Fibroblast of lung (primary cell): Measurements from ENCODE around the gene CNTN1. TPM values are rescaled to one million over a fixed set of nuclear protein-coding genes. Genes with fewer than 3 reads are reported as not detected.

ENCODE experiments used
- DNase-seq, 2 donors: peaks; one replicate each; pipeline versions ENCODE4 v3.0.0 to v3.0.0-alpha.2; 2010; ENCODE audit warnings: low read depth in 2 of 2
- H2AFZ ChIP-seq: 2 replicates; pipeline ENCODE4 v1.5.1; 2012; ENCODE audit warnings: low read length, control low read depth, inconsistent platforms
- H3K27ac ChIP-seq: 2 replicates; pipeline ENCODE4 v1.5.1; 2011; ENCODE audit warnings: low read length, control low read depth; ENCODE audit not compliant: insufficient read depth
- H3K27me3 ChIP-seq: 2 replicates; pipeline ENCODE4 v1.5.1; 2011; ENCODE audit warnings: mild to moderate bottlenecking, low read length; ENCODE audit not compliant: control insufficient read depth, insufficient read depth
- H3K36me3 ChIP-seq: 2 replicates; pipeline ENCODE4 v1.5.1; 2011; ENCODE audit warnings: low read length; ENCODE audit not compliant: control insufficient read depth, insufficient read depth
- H3K4me1 ChIP-seq: 2 replicates; pipeline ENCODE4 v1.5.1; 2011; ENCODE audit warnings: low read length; ENCODE audit not compliant: control insufficient read depth, insufficient read depth; ENCODE audit errors: extremely low read depth
- H3K4me2 ChIP-seq: 2 replicates; pipeline ENCODE4 v1.5.1; 2011; ENCODE audit warnings: low read length, control low read depth; ENCODE audit not compliant: insufficient read depth; ENCODE audit errors: extremely low read depth
- H3K4me3 ChIP-seq, 4 experiments: fragments of 200-600 bp in 1 of 4; sonication (generic) in 1 of 4; replicated peaks in 1 of 4; 2 replicates each; pipeline ENCODE4 v1.5.1; 2011 to 2016; ENCODE audit warnings: low read length in 4 of 4, low read depth in 3 of 4, mild to moderate bottlenecking in 3 of 4, control low read depth in 2 of 4, inconsistent platforms in 1 of 4, mixed read lengths in 1 of 4; ENCODE audit not compliant: insufficient read depth in 1 of 4; ENCODE audit errors: control extremely low read depth in 1 of 4
- H3K79me2 ChIP-seq: 2 replicates; pipeline ENCODE4 v1.5.1; 2012; ENCODE audit warnings: mild to moderate bottlenecking, low read length, inconsistent platforms; ENCODE audit not compliant: control insufficient read depth, insufficient read depth
- H3K9ac ChIP-seq: 2 replicates; pipeline ENCODE4 v1.5.1; 2011; ENCODE audit warnings: mild to moderate bottlenecking, low read length, control low read depth; ENCODE audit not compliant: insufficient read depth
- H3K9me3 ChIP-seq: 2 replicates; pipeline ENCODE4 v1.5.1; 2012; ENCODE audit warnings: low read depth, low read length; ENCODE audit not compliant: control insufficient read depth, insufficient read depth
- H4K20me1 ChIP-seq: 2 replicates; pipeline ENCODE4 v1.5.1; 2011; ENCODE audit warnings: low read length; ENCODE audit not compliant: control insufficient read depth, insufficient read depth; ENCODE audit errors: extremely low read depth
- EZH2 ChIP-seq: IDR thresholded peaks from 2 replicates; pipeline ENCODE4 v1.5.1; 2012; ENCODE audit warnings: low read length, control low read depth, mild to moderate bottlenecking; ENCODE audit errors: missing control alignments
- polyA plus RNA-seq, 2 donors: library from polyadenylated mRNA; depleted of rRNA in 1 of 2; stranded (reverse) in 1 of 2; unstranded in 1 of 2; fragments of >200 nt; gene quantifications; 2 replicates each; pipeline ENCODE4 v1.2.1, GENCODE V29; 2011 to 2012; ENCODE audit warnings: missing spikeins in 1 of 2
- total RNA-seq: library from RNA; depleted of rRNA; stranded (reverse); fragments of >200 nt; gene quantifications from 2 replicates; pipeline ENCODE4 v1.2.1, GENCODE V29; 2014
- TF ChIP-seq, protein P1 (sequence below), 2 donors: IDR thresholded peaks in 1 of 2; conservative IDR thresholded peaks in 1 of 2; 1 replicate in 1 of 2; 2 replicates in 1 of 2; pipeline ENCODE4 v1.5.1; 2011 to 2012; ENCODE audit warnings: low read length in 2 of 2, control low read depth in 1 of 2, inconsistent platforms in 1 of 2, low read depth in 1 of 2, mild to moderate bottlenecking in 1 of 2

The CNTN1 gene
- total and polyA plus RNA-seq, 2 donors (not counting 1 experiment from before 2014, with no cell fraction given), result 0.22 to 0.83 TPM

DNA sequence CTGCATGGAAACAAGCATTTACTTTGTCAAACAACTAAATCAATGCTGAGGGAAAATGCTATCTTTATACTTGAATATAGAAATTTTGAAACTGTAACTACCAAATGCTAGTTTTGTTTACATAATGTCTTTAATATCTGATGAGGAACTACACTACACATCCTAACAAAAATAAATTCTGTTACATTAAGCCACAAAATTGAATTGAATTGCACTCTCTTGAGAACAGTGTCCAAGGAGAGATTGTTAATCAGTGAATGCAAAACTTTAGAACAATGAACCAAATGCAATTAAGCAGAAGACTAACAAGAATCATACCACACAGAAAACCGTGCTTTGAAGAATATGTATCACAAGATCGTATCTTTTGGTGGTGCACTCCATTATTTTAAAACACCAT lies 141.6 kb downstream of the CNTN1 start:
- no peak for TF ChIP-seq EZH2
- TF ChIP-seq, protein P1, sequence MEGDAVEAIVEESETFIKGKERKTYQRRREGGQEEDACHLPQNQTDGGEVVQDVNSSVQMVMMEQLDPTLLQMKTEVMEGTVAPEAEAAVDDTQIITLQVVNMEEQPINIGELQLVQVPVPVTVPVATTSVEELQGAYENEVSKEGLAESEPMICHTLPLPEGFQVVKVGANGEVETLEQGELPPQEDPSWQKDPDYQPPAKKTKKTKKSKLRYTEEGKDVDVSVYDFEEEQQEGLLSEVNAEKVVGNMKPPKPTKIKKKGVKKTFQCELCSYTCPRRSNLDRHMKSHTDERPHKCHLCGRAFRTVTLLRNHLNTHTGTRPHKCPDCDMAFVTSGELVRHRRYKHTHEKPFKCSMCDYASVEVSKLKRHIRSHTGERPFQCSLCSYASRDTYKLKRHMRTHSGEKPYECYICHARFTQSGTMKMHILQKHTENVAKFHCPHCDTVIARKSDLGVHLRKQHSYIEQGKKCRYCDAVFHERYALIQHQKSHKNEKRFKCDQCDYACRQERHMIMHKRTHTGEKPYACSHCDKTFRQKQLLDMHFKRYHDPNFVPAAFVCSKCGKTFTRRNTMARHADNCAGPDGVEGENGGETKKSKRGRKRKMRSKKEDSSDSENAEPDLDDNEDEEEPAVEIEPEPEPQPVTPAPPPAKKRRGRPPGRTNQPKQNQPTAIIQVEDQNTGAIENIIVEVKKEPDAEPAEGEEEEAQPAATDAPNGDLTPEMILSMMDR (conservative IDR thresholded peaks at IDR 0.05 in 1 of 2, IDR thresholded peaks at IDR 0.05 in 1 of 2; ENCODE audit: low read depth in 1 of 2, low read length in 2 of 2), result no peak
- H3K27ac ChIP-seq, result no peak overlapping the region

GRCh38 chr12:40834321-40834720 lies 142.1 kb downstream of the CNTN1 start:
- Histone ChIP-seq H3K79me2 (no peaks in the 10 kb centered on the region), H3K4me3 (no peak overlapping the region), H3K9me3 (no peaks in the 10 kb centered on the region), H3K9ac (no peak overlapping the region), H3K4me2 (no peak overlapping the region), H3K27ac (no peak overlapping the region), H2AFZ (no peak overlapping the region), H3K4me1 (no peaks in the 10 kb centered on the region), H3K27me3 (no peaks in the 10 kb centered on the region), H4K20me1 (no peaks in the 10 kb centered on the region), H3K36me3 (no peaks in the 10 kb centered on the region)
- DNase-seq, result no peak
- TF ChIP-seq, protein P1 (conservative IDR thresholded peaks at IDR 0.05 in 1 of 2, IDR thresholded peaks at IDR 0.05 in 1 of 2; ENCODE audit: low read depth in 1 of 2, low read length in 2 of 2), result no peak
- no peak for TF ChIP-seq EZH2

More for the DNA sequence above, 141.6 kb downstream of the CNTN1 start:
- no peaks in the 10 kb centered on the region for H3K79me2 ChIP-seq
- no peak for DNase-seq
- H2AFZ ChIP-seq, result no peak overlapping the region
- H3K4me3 ChIP-seq, result no peak overlapping the region
- no peaks in the 10 kb centered on the region for H3K27me3 ChIP-seq
- no peak overlapping the region for H3K4me2 ChIP-seq
- H3K4me1 ChIP-seq, result no peaks in the 10 kb centered on the region
- H3K9ac ChIP-seq, result no peak overlapping the region
- no peaks in the 10 kb centered on the region for H3K36me3 ChIP-seq
- no peaks in the 10 kb centered on the region for H3K9me3 ChIP-seq
- H4K20me1 ChIP-seq, result no peaks in the 10 kb centered on the region

GRCh38 chr12:40837891-40838429 lies 145.7 kb downstream of the CNTN1 start:
- Histone ChIP-seq H3K27ac (no peak overlapping the region), H3K4me3 (no peak overlapping the region), H4K20me1 (no peaks in the 10 kb centered on the region), H3K27me3 (no peaks in the 10 kb centered on the region), H2AFZ (no peak overlapping the region), H3K4me1 (no peaks in the 10 kb centered on the region), H3K9ac (no peak overlapping the region), H3K4me2 (no peak overlapping the region), H3K79me2 (no peaks in the 10 kb centered on the region), H3K9me3 (no peaks in the 10 kb centered on the region), H3K36me3 (no peaks in the 10 kb centered on the region)
- no peak for DNase-seq
- TF ChIP-seq EZH2, result no peak
- TF ChIP-seq, protein P1 (conservative IDR thresholded peaks at IDR 0.05 in 1 of 2, IDR thresholded peaks at IDR 0.05 in 1 of 2; ENCODE audit: low read depth in 1 of 2, low read length in 2 of 2), result no peak
